ENCODE data around the gene KRT27. TPM values are rescaled to one million over a fixed set of nuclear protein-coding genes. Genes with fewer than 3 reads are reported as not detected.
A peak's percentile ranks its signal among the peaks of the same experiment; 100 is the strongest.
"Not testable (repeated sequence)": the region's sequence is repeated elsewhere in the genome, so short reads cannot be mapped to it uniquely, and the experiment has no call there.

KRT27 gene
- total RNA-seq, 3 donors from 2014 or later = not detected

DNA sequence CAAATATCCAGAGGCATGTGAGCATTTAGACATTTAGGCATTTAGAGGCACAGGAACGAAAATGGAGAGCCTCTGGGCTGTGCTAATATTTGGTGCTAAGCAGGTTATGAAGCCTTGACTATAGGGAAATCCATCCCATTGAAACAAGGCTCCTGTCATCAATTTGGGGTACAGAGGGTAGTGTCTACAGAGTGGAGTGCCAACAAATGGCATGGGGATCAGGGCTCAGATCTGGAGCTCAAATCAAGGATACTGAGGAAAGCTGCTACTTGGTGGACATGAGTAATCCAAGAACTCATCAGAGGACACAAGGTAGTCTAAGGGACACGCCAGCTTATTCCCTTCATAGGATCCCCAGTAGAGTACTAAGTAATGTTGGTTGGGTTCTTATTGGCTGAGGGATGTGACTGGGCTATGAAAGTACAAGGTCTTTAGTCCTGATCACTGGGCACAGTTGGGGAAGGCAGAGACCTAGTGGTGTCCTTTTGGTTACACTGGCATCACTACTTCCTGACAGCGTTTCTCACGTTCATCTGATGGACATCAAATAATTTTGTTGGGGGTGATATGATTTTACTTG, 34.8 kb upstream of the KRT27 start:
- Mint-ChIP-seq H3K9me3 (no peaks in the 10 kb centered on the region), H3K4me3 (peak overlapping the region; percentile 65), H3K27me3 (ENCODE audit: low read depth) (peaks cover 21% of the 10 kb centered on the region), H3K4me1 (ENCODE audit: low read depth) (peaks cover 23% of the 10 kb centered on the region), H3K36me3 (ENCODE audit: insufficient read depth) (peaks cover 22% of the 10 kb centered on the region)
- no peak for ATAC-seq
- DNase-seq = no peak

DNA sequence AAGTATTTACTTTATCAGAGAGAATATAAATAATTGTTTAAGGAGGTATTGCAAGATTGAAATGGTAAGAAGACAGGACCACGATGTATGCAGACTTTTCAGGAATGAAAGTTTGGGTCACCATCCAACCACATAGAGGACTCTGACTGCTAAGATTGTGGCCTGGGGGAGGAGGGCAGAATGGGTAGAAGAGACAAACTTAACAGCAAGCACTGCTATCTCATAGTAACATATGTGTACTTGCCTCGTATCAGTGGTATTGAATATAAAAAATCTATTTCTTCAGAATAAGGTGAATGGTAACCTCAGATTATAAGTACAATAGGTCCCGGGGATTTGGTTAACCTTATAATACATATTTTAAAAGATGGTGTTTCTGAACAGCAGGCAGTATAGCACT, 34.2 kb upstream of the KRT27 start:
- H3K27me3 Mint-ChIP-seq (ENCODE audit: low read depth) = peaks cover 27% of the 10 kb centered on the region
- peaks cover 21% of the 10 kb centered on the region for H3K36me3 Mint-ChIP-seq (ENCODE audit: insufficient read depth)
- no peaks in the 10 kb centered on the region for H3K9me3 Mint-ChIP-seq
- H3K4me1 Mint-ChIP-seq (ENCODE audit: low read depth) = peaks cover 23% of the 10 kb centered on the region
- H3K4me3 Mint-ChIP-seq = peak overlapping the region; percentile 65
- DNase-seq (no peak), ATAC-seq (no peak)

- DNase-seq (no peak), ATAC-seq (no peak)
- Mint-ChIP-seq H3K36me3 (ENCODE audit: insufficient read depth) (peaks cover 21% of the 10 kb centered on the region), H3K4me3 (no peak overlapping the region), H3K9me3 (no peaks in the 10 kb centered on the region), H3K27me3 (ENCODE audit: low read depth) (peaks cover 35% of the 10 kb centered on the region), H3K4me1 (ENCODE audit: low read depth) (peaks cover 22% of the 10 kb centered on the region)
Measured at GRCh38 chr17:40815381-40815780, 33.0 kb upstream of the KRT27 start.

- not testable (repeated sequence) for DNase-seq, H3K9me3 Mint-ChIP-seq, ATAC-seq, H3K4me3 Mint-ChIP-seq
- Mint-ChIP-seq H3K27me3 (ENCODE audit: low read depth) (peaks cover 43% of the 10 kb centered on the region), H3K4me1 (ENCODE audit: low read depth) (peaks cover 14% of the 10 kb centered on the region), H3K36me3 (ENCODE audit: insufficient read depth) (peaks cover 21% of the 10 kb centered on the region)
Measured at GRCh38 chr17:40814657-40815056, 32.3 kb upstream of the KRT27 start.

- no peak for DNase-seq
- Mint-ChIP-seq H3K4me3 (no peak overlapping the region), H3K36me3 (ENCODE audit: insufficient read depth) (peaks cover 21% of the 10 kb centered on the region), H3K27me3 (ENCODE audit: low read depth) (peaks cover 48% of the 10 kb centered on the region), H3K4me1 (ENCODE audit: low read depth) (peaks cover 11% of the 10 kb centered on the region), H3K9me3 (no peaks in the 10 kb centered on the region)
- ATAC-seq = no peak
Measured at GRCh38 chr17:40813804-40814203, 31.5 kb upstream of the KRT27 start.

DNA sequence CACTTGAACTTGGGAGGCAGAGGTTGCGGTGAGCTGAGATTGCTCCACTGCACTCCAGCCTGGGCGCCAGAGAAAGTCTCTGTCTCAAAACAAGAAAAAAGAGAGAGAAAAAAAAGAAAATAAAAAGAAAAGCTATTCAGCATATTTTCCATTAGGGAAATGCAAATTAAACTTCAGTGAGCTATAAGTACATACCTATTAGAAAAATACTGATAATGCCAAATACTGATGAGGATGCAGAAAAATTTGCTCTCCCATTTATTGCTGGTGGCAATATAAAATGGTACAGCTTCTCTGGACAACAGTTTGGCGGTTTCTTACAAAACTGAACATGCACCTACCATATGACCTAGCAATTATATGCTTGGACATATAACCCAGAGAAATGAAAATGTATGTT, 30.3 kb upstream of the KRT27 start:
- DNase-seq (no peak), ATAC-seq (no peak)
- Mint-ChIP-seq H3K4me3 (no peak overlapping the region), H3K9me3 (no peaks in the 10 kb centered on the region), H3K36me3 (ENCODE audit: insufficient read depth) (peaks cover 11% of the 10 kb centered on the region), H3K27me3 (ENCODE audit: low read depth) (peaks cover 55% of the 10 kb centered on the region), H3K4me1 (ENCODE audit: low read depth) (peaks cover 3% of the 10 kb centered on the region)

- ATAC-seq = no peak
- Mint-ChIP-seq H3K4me3 (no peak overlapping the region), H3K27me3 (ENCODE audit: low read depth) (peaks cover 72% of the 10 kb centered on the region), H3K36me3 (ENCODE audit: insufficient read depth) (no peaks in the 10 kb centered on the region), H3K9me3 (no peaks in the 10 kb centered on the region), H3K4me1 (ENCODE audit: low read depth) (no peaks in the 10 kb centered on the region)
- DNase-seq = no peak
Measured at GRCh38 chr17:40810494-40810893, 28.1 kb upstream of the KRT27 start.

GRCh38 chr17:40809721-40810421, 27.5 kb upstream of the KRT27 start:
- peaks cover 78% of the 10 kb centered on the region for H3K27me3 Mint-ChIP-seq (ENCODE audit: low read depth)
- no peaks in the 10 kb centered on the region for H3K9me3 Mint-ChIP-seq
- ATAC-seq (no peak), DNase-seq (no peak)
- H3K4me3 Mint-ChIP-seq = no peak overlapping the region
- no peaks in the 10 kb centered on the region for H3K36me3 Mint-ChIP-seq (ENCODE audit: insufficient read depth)
- no peaks in the 10 kb centered on the region for H3K4me1 Mint-ChIP-seq (ENCODE audit: low read depth)

DNA sequence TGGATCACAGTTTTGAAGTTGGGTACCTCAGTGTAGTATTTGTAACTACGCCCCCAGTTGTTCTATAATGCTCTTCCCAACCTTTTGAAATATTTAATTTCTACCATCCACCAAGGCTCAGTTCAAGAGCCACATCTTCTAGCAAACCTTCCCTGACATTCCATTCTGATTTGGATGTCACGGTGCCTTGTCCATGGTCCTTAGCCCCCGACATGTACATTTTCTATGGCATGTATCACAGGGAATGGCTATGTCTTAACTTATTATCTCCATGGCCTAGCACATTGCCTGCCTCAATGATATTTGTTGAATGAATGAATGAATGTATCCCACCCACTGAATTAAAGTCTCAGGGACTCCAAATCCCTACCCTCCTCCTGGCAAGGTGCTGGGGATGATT, 23.8 kb upstream of the KRT27 start:
- Mint-ChIP-seq H3K4me3 (no peak overlapping the region), H3K27me3 (ENCODE audit: low read depth) (peaks cover 59% of the 10 kb centered on the region), H3K4me1 (ENCODE audit: low read depth) (peaks cover 3% of the 10 kb centered on the region), H3K9me3 (no peaks in the 10 kb centered on the region), H3K36me3 (ENCODE audit: insufficient read depth) (no peaks in the 10 kb centered on the region)
- ATAC-seq (no peak), DNase-seq (no peak)

DNA sequence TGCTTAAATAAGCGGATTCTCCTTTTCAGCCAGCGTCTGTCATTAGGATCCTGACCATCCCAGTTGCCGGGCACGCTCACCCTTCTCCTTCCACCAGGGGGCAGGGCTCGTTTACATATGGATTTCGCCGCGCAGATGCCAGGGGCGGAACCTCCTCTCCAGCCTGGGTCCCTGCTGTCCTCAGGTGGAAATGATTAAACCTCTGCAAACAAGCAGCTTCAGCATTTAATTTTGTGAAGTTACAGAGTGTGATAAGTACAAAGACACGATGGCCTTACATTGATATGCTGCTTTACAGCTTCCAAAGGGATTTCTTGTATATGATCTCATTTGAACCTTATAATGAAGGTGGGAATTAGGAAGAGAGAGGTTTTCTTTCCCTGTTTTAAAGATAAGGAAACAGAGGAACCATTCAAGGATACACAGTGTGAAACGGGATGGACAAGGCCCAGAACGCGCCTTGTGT, 21.3 kb upstream of the KRT27 start:
- peak; percentile 89 to 96 for ATAC-seq
- H3K9me3 Mint-ChIP-seq = no peaks in the 10 kb centered on the region
- H3K36me3 Mint-ChIP-seq (ENCODE audit: insufficient read depth) = no peaks in the 10 kb centered on the region
- H3K4me3 Mint-ChIP-seq = no peak overlapping the region
- peaks cover 3% of the 10 kb centered on the region for H3K4me1 Mint-ChIP-seq (ENCODE audit: low read depth)
- peaks cover 49% of the 10 kb centered on the region for H3K27me3 Mint-ChIP-seq (ENCODE audit: low read depth)
- DNase-seq = peak; percentile 70

GRCh38 chr17:40801157-40801556, 18.8 kb upstream of the KRT27 start:
- ATAC-seq = no peak
- H3K9me3 Mint-ChIP-seq = no peaks in the 10 kb centered on the region
- DNase-seq = no peak
- no peak overlapping the region for H3K4me3 Mint-ChIP-seq
- peaks cover 3% of the 10 kb centered on the region for H3K4me1 Mint-ChIP-seq (ENCODE audit: low read depth)
- H3K36me3 Mint-ChIP-seq (ENCODE audit: insufficient read depth) = no peaks in the 10 kb centered on the region
- peaks cover 40% of the 10 kb centered on the region for H3K27me3 Mint-ChIP-seq (ENCODE audit: low read depth)

GRCh38 chr17:40800381-40800780, 18.0 kb upstream of the KRT27 start:
- Mint-ChIP-seq H3K4me3 (no peak overlapping the region), H3K4me1 (ENCODE audit: low read depth) (peaks cover 3% of the 10 kb centered on the region), H3K36me3 (ENCODE audit: insufficient read depth) (no peaks in the 10 kb centered on the region), H3K9me3 (no peaks in the 10 kb centered on the region), H3K27me3 (ENCODE audit: low read depth) (peaks cover 39% of the 10 kb centered on the region)
- DNase-seq (no peak), ATAC-seq (no peak)

- H3K27me3 Mint-ChIP-seq (ENCODE audit: low read depth) = peaks cover 38% of the 10 kb centered on the region
- no peaks in the 10 kb centered on the region for H3K36me3 Mint-ChIP-seq (ENCODE audit: insufficient read depth)
- H3K4me3 Mint-ChIP-seq = no peak within 1 kb of the TSS
- H3K9me3 Mint-ChIP-seq = no peaks in the 10 kb centered on the region
- ATAC-seq (no peak), DNase-seq (no peak)
- H3K4me1 Mint-ChIP-seq (ENCODE audit: low read depth) = peaks cover 3% of the 10 kb centered on the region
Measured at GRCh38 chr17:40799859-40800258, 17.5 kb upstream of the KRT27 start, which contains the start of gene KRT28. Gene KRT28 (minus strand): TSS chr17:40799959. CDS start chr17:40799893, 66 bp downstream.

DNA sequence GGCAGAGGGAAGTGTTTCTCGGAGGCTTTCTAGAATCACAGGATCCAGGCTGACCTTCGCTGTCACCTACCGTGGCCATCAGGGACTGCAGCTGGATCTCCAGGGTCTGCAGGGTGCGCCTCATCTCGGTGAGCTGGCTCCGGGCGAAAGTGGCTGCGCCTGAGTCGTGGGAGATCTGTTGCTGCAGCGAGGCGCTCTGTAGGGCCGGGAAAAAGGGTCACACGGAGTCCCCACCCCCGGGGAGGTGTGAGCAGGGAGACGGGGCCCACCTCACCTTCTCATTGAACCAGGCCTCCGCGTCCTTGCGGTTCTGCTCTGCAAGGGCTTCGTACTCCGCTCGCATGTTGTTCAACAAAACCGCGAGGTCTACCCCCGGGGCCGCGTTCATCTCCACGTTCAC, 14.5 kb upstream of the KRT27 start:
- Mint-ChIP-seq H3K4me1 (ENCODE audit: low read depth) (no peaks in the 10 kb centered on the region), H3K36me3 (ENCODE audit: insufficient read depth) (no peaks in the 10 kb centered on the region), H3K4me3 (no peak overlapping the region), H3K27me3 (ENCODE audit: low read depth) (peaks cover 33% of the 10 kb centered on the region), H3K9me3 (no peaks in the 10 kb centered on the region)
- DNase-seq = no peak
- no peak for ATAC-seq

DNA sequence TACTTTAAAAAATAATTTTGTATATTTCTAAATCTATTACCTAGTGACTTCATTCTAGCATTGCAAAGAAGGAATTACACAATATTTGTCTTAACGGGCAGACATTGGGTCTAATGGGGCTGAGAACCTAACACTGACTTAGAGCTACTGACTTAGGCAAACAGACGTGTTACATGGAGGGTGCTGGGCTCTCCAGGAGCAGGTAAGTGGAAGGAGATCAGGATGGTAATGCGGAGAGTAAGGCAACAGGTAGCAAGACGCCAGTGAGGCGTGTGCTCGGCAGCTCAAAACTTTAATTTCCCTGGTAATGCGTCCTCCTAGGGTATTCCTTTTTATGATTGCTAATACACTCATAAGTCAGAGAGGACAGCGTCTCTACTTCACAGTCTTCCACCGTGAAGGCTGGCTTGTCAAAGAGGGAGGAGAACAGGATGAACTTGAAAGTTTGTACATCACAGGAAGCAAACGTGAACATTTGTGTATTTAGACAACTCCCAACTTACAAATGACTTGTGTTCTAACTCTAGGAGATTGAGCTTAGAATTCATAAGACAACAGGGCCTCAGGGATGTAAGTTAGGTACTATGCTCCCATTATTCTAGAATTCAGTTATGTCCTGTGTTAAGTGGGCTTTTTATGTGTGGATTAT, 12.8 kb upstream of the KRT27 start:
- Mint-ChIP-seq H3K4me1 (ENCODE audit: low read depth) (no peaks in the 10 kb centered on the region), H3K36me3 (ENCODE audit: insufficient read depth) (no peaks in the 10 kb centered on the region), H3K27me3 (ENCODE audit: low read depth) (peaks cover 33% of the 10 kb centered on the region), H3K9me3 (no peaks in the 10 kb centered on the region), H3K4me3 (no peak overlapping the region)
- ATAC-seq (no peak), DNase-seq (no peak)
